ENCODE results near the gene PDLIM7. TPM values are rescaled to one million over a fixed set of nuclear protein-coding genes. Genes with fewer than 3 reads are reported as not detected.

PDLIM7 gene
- total and polyA plus RNA-seq, 2 donors (not counting 3 experiments of a cell fraction or from before 2014, with no cell fraction given): 314 to 318 TPM

DNA sequence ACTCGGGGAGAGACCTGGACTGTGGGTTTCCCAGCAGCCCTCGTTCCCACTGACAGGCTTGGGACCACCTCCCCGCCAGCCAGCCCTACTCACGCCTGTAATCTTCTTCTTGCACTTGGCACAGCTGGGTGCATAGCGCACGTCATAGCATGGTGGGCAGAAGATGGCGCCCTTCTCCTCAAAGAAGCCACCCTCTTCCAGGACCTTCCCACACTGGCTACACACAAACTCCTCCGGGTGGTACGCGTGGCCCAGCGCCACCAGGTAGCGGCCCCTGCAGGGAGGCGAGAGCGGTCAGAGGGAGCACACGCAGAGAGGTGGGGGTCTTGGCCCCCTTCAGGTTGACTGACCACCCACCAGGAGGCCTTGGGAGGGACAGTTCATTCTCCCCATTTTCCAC is 9.4 kb downstream of the PDLIM7 start:
- peaks cover 21% of the 10 kb centered on the region for H3K4me1 ChIP-seq (ENCODE audit: control insufficient read depth, extremely low read depth, insufficient read depth, low read length)
- dilution Hi-C loops (cut with MboI; ENCODE audit: extremely low pct_ligation_motif_present, low sequenced_read_pairs) (no loop called here), intact Hi-C loops (cut with micrococcal nuclease) (no loop called here)
- POLR2A ChIA-PET: interaction anchor here (1.6 kb wide), 1 partner anchor 10 kb away, joined by 5 read pairs; no protein-coding TSS in a partner anchor
- no peak overlapping the region for H3K4me3 ChIP-seq (replicated peaks in 1 of 3; ENCODE audit: insufficient read depth in 1 of 3, low read depth in 1 of 3, low read length in 3 of 3)
- H3K36me3 ChIP-seq (ENCODE audit: control insufficient read depth in 2 of 2, extremely low read depth in 1 of 2, insufficient read depth in 2 of 2, low read length in 2 of 2): peaks cover 21 to 64% of the 10 kb centered on the region in 2 experiments
- H3K9me3 ChIP-seq (replicated peaks; ENCODE audit: control insufficient read depth, insufficient read depth, low read length): no peaks in the 10 kb centered on the region
- no peaks in the 10 kb centered on the region for H4K20me1 ChIP-seq (replicated peaks; ENCODE audit: control insufficient read depth, extremely low read depth, insufficient read depth, low read length)
- H2AFZ ChIP-seq (ENCODE audit: low read depth, low read length): no peak overlapping the region
- H3K9me1 ChIP-seq (replicated peaks; ENCODE audit: control insufficient read depth, extremely low read depth, insufficient read depth, low read length): no peaks in the 10 kb centered on the region
- TF ChIP-seq, protein P1, sequence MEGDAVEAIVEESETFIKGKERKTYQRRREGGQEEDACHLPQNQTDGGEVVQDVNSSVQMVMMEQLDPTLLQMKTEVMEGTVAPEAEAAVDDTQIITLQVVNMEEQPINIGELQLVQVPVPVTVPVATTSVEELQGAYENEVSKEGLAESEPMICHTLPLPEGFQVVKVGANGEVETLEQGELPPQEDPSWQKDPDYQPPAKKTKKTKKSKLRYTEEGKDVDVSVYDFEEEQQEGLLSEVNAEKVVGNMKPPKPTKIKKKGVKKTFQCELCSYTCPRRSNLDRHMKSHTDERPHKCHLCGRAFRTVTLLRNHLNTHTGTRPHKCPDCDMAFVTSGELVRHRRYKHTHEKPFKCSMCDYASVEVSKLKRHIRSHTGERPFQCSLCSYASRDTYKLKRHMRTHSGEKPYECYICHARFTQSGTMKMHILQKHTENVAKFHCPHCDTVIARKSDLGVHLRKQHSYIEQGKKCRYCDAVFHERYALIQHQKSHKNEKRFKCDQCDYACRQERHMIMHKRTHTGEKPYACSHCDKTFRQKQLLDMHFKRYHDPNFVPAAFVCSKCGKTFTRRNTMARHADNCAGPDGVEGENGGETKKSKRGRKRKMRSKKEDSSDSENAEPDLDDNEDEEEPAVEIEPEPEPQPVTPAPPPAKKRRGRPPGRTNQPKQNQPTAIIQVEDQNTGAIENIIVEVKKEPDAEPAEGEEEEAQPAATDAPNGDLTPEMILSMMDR (IDR thresholded peaks at IDR 0.05; ENCODE audit: extremely low read depth in 1 of 2, insufficient read depth in 1 of 2, low read depth in 1 of 2, low read length in 2 of 2): peak in 1 of 2 donors; percentile 6
- TF ChIP-seq GATA2 (IDR thresholded peaks at IDR 0.05; ENCODE audit: insufficient read depth, insufficient read length, low read depth, low read length): no peak
- H3K4me2 ChIP-seq (ENCODE audit: insufficient read depth, low read length): no peak overlapping the region
- no peaks in the 10 kb centered on the region for H3K27me3 ChIP-seq (ENCODE audit: control insufficient read depth in 2 of 2, insufficient read depth in 2 of 2, low read length in 2 of 2)
- peaks cover 26% of the 10 kb centered on the region for H3K79me2 ChIP-seq (ENCODE audit: control insufficient read depth, insufficient read depth, low read length)
- CTCF ChIA-PET: interaction anchor here (1.4 kb wide), 1 partner anchor 31 kb away, joined by 4 read pairs; no protein-coding TSS in a partner anchor
- FAIRE-seq (no peak), DNase-seq (ENCODE audit: low read depth, low spot score) (no peak)
- H3K27ac ChIP-seq (ENCODE audit: insufficient read depth, low read depth, low read length): no peak overlapping the region
- no TSS peak for BruUV-seq (replicated peaks)
- no peak overlapping the region for H3K9ac ChIP-seq (replicated peaks; ENCODE audit: extremely low read depth, insufficient read depth, low read length)

DNA sequence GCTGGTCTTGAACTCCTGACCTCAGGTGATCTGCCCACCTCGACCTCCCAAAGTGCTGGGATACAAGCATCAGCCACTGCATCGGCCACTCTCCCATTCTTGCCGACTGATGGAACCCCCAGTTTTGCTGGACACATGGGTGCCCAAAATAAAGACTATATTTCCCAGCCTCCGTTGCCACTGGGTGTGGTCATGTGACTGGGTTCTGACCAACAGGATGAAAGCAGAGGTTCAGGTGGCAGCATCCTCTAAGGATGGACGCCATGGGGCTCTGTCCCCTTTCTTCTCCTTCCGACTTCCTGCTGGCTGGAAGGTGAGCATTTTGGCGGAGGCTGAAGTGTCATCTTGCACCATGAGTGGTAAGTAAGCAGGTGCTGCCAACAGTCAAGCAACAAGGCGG is 10.3 kb downstream of the PDLIM7 start:
- no peak for FAIRE-seq
- peaks cover 18% of the 10 kb centered on the region for H3K79me2 ChIP-seq (ENCODE audit: control insufficient read depth, insufficient read depth, low read length)
- H3K4me1 ChIP-seq (ENCODE audit: control insufficient read depth, extremely low read depth, insufficient read depth, low read length): peaks cover 13% of the 10 kb centered on the region
- H3K27me3 ChIP-seq (ENCODE audit: control insufficient read depth in 2 of 2, insufficient read depth in 2 of 2, low read length in 2 of 2): no peaks in the 10 kb centered on the region
- no peak overlapping the region for H3K27ac ChIP-seq (ENCODE audit: insufficient read depth, low read depth, low read length)
- intact Hi-C loops (cut with micrococcal nuclease) (no loop called here), dilution Hi-C loops (cut with MboI; ENCODE audit: extremely low pct_ligation_motif_present, low sequenced_read_pairs) (no loop called here)
- POLR2A ChIA-PET: interaction anchor here (1.6 to 1.7 kb wide), 2 partner anchors 9 to 11 kb away, joined by 4 to 5 read pairs; no protein-coding TSS in a partner anchor
- H4K20me1 ChIP-seq (replicated peaks; ENCODE audit: control insufficient read depth, extremely low read depth, insufficient read depth, low read length): no peaks in the 10 kb centered on the region
- DNase-seq (ENCODE audit: low read depth, low spot score): no peak
- BruUV-seq (replicated peaks): no TSS peak
- no peaks in the 10 kb centered on the region for H3K9me3 ChIP-seq (replicated peaks; ENCODE audit: control insufficient read depth, insufficient read depth, low read length)
- no peaks in the 10 kb centered on the region for H3K9me1 ChIP-seq (replicated peaks; ENCODE audit: control insufficient read depth, extremely low read depth, insufficient read depth, low read length)
- no peak overlapping the region for H3K4me3 ChIP-seq (replicated peaks in 1 of 3; ENCODE audit: insufficient read depth in 1 of 3, low read depth in 1 of 3, low read length in 3 of 3)
- H3K36me3 ChIP-seq (ENCODE audit: control insufficient read depth in 2 of 2, extremely low read depth in 1 of 2, insufficient read depth in 2 of 2, low read length in 2 of 2): peaks cover 21 to 60% of the 10 kb centered on the region in 2 experiments
- CTCF ChIA-PET: no interaction called here
- H3K4me2 ChIP-seq (ENCODE audit: insufficient read depth, low read length): no peak overlapping the region
- no peak for TF ChIP-seq JUN (IDR thresholded peaks at IDR 0.05; ENCODE audit: borderline replicate concordance, insufficient read depth, insufficient read length, low read depth)
- no peak for TF ChIP-seq POLR2AphosphoS5 (IDR thresholded peaks at IDR 0.05; ENCODE audit: insufficient read depth, low read depth, low read length)
- TF ChIP-seq MYC (IDR thresholded peaks at IDR 0.05; ENCODE audit: low read depth, low read length): no peak
- TF ChIP-seq, protein P1 (IDR thresholded peaks at IDR 0.05; ENCODE audit: extremely low read depth in 1 of 2, insufficient read depth in 1 of 2, low read depth in 1 of 2, low read length in 2 of 2): no peak
- no peak for TF ChIP-seq POLR2A (IDR thresholded peaks at IDR 0.05; ENCODE audit: low read depth, low read length)
- TF ChIP-seq FOS (IDR thresholded peaks at IDR 0.05; ENCODE audit: borderline replicate concordance, insufficient read depth, low read length): no peak
- TF ChIP-seq GATA2 (IDR thresholded peaks at IDR 0.05; ENCODE audit: insufficient read depth, insufficient read length, low read depth, low read length): no peak
- no peak for TF ChIP-seq EZH2 (IDR thresholded peaks at IDR 0.05; ENCODE audit: borderline replicate concordance, low read depth, low read length, severe bottlenecking)
- no peak overlapping the region for H2AFZ ChIP-seq (ENCODE audit: low read depth, low read length)
- no peak overlapping the region for H3K9ac ChIP-seq (replicated peaks; ENCODE audit: extremely low read depth, insufficient read depth, low read length)
